Effector CD4-positive, alpha-beta T cell (primary cell): ENCODE measurements around the gene SLC39A11.
"Not testable (repeated sequence)": the region's sequence is repeated elsewhere in the genome, so short reads cannot be mapped to it uniquely, and the experiment has no call there.

Source experiments
- DNase-seq: peaks from one replicate; pipeline ENCODE4 v3.0.0-alpha.2; 2020

SLC39A11 gene

DNA sequence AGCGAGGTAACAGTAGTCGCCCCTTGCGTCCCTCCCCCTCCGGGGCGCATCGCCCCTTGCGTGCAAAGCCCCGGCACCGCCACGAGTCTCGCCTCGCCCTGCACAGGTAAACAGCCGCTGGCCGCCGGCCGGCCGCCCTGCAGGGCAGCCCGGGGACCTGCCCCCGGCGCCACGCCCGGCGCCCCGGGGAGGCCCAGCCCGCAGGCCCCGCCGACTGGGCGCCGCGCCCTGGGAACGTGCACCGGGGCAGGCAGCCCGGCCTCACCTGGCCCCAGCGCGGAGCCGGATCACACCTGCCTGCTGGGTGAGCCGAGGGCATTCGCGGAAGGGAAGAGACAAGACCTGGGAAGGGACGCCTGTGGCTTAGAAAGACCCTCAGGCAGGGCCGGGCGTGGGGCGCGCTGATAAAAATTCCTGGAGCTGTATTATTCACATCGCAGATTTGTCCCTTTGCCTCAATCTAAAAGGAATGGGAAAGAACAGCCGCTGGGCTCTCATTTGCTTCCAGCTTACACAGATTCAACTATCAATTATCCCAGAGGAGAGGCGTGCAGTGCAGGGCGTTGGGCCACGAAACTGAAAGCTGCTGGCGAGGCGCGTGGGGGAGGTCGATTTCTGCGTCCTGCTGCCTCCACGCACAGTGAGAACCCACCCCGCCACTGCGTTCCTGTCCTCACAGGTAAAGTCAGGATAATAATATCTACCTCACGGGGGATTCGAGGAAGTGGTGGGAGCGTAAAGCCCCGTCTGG is 451.9 kb downstream of the SLC39A11 start:
- DNase-seq: no peak

DNA sequence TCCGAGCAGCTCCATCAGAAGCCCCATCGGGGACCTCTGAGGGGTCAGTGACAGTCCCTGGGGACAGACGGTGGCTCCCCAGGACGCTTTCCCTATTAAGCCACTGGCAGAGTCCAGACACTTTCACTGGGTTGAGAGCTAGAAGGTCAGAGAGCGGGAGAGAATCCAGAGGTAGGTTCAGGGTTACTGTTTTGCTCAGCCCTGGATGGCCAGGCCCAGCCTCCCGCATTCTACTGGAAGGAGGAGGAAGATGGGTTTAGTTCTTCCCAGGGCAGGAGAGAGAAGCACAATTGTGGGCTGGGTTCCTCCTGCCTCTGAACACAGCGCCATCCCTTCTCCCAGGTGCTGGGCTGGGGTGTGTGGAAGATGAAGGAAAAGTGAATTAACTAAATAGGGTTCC is 452.8 kb downstream of the SLC39A11 start:
- DNase-seq: no peak

DNA sequence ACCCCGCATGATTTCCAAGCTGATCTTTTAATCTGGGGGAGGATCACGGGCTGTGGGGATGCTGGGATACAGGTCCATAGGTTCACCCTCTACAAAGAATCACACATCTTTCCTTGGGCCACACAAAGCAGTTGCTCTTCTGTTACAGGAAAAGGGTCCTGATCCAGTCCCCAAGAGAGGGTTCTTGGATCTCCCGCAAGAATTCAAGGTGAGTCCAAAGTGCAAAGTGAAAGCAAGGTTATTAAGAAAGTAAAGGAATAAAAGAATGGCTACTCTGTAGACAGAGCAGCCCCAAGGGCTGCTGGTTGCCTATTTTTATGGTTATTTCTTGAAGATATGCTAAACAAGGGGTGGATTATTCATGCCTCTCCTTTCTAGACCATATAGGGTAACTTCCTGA is 453.6 kb downstream of the SLC39A11 start:
- DNase-seq: not testable (repeated sequence)

DNA sequence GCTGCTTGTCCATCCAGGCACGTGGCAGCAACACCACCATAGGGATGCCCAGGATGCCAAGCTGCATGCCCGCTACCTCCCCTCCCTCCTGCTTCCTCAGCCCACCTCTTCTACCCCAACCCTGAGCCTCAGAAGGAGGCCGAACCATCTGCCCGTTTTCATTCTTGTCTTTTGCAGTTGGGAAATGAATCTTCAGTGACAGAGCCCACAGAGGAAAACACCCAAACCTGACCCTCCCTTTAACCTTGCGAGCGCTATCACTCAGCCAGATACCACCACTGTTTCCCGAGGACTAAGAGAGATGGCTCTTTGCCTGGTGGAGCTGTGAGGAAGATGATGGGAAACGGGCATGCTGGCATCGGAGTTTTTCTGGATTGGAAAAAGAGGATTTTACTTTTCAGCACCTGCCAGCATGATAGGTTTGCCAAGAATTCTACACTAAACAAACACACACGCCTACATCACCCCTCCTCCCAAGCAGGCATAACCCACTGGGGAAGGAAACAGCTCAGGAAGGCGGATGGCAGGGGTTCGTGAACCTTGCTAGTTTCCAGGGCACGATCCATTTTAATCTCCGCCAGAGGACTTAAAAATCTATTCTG is 457.4 kb downstream of the SLC39A11 start:
- DNase-seq: no peak

- DNase-seq: no peak
Observed at GRCh38 chr17:72634621-72635020, 457.9 kb downstream of the SLC39A11 start.

- DNase-seq: no peak
Observed at GRCh38 chr17:72631949-72632684, 460.4 kb downstream of the SLC39A11 start.

- DNase-seq: no peak
Observed at GRCh38 chr17:72631568-72631948, 460.9 kb downstream of the SLC39A11 start.

- no peak for DNase-seq
Observed at GRCh38 chr17:72624652-72625051, 467.8 kb downstream of the SLC39A11 start.

GRCh38 chr17:72624226-72624625 is 468.3 kb downstream of the SLC39A11 start:
- no peak for DNase-seq

DNA sequence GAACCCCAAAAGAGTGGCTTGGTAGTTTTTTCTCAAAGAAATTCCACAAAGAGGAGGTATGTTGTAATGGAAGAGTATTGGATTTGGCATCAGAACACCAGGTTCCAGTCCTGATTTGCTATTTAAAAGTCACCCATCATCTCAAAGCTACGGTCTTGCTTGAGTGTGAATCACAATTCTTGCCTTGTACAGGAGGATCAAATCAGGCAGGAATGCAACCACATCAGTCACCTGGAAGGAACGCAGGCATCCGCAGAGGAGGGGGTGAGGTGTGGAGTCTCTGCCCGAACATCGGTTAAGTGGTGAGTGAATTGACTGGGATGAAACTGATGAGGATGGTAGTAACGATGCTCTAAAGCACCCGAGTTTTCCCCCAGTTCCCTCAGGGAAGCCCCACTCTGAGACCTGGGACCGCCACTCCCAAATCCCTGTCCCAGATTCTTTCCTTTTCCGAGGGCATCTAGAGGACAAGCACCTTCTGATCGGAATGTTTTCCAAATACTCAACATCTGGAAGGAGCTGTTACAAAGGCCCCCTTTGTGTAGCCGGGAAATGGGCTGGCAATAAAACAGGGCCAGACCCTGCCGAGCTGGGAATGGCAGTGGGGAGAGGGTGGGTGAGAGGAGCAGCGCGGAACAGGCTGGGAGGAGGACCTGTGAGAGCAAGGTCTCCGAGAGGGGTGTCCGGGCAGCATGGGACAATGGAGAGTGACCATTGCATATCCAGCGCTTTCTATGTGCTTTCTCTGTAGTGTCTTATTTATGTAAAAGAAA is 469.6 kb downstream of the SLC39A11 start:
- no peak for DNase-seq

- no peak for DNase-seq
Observed at GRCh38 chr17:72619976-72620650, 472.4 kb downstream of the SLC39A11 start.

GRCh38 chr17:72618001-72618509 is 474.4 kb downstream of the SLC39A11 start:
- no peak for DNase-seq

- no peak for DNase-seq
Observed at GRCh38 chr17:72617557-72617956, 474.9 kb downstream of the SLC39A11 start.

GRCh38 chr17:72616447-72616846 is 476.0 kb downstream of the SLC39A11 start:
- DNase-seq: no peak

GRCh38 chr17:72615627-72615991 is 476.9 kb downstream of the SLC39A11 start:
- DNase-seq: no peak

DNA sequence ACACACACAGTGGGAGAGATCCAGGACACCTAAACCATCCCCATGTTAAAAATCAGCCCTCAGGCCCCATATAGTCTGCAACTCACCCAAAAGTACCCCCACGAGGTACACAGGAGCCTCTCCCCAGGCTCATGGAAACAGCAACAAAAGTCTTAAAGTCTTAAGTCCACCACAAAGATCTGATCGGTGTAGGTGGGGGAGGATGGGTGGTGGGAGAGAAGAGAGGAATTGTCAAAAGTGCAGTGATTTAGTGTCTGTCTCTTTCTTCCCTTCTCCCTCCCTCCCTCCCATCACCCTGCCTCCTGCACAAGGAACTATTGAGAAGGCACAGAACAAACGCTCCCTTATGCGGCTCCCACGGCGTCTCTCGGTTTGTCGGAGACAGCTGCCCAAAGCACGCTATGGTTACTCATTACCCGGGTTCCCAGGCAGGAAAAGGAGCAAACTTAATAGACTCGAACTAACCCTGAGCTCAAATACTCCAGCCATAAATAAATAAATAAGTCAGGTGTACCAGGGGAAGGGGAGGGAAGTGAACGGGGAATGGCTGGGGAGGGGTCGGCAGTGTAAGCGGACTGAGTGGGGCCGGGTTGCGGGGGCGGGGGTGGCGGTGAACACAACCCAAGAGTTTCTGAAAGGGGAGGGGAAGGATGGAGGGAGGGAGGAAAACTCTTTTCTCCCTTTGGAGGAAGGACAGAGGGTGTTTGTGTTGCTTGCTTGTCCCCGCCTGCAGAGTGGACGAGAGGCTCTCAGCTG is 477.4 kb downstream of the SLC39A11 start:
- DNase-seq: no peak

- no peak for DNase-seq
Observed at GRCh38 chr17:72614476-72614870, 478.0 kb downstream of the SLC39A11 start.

DNA sequence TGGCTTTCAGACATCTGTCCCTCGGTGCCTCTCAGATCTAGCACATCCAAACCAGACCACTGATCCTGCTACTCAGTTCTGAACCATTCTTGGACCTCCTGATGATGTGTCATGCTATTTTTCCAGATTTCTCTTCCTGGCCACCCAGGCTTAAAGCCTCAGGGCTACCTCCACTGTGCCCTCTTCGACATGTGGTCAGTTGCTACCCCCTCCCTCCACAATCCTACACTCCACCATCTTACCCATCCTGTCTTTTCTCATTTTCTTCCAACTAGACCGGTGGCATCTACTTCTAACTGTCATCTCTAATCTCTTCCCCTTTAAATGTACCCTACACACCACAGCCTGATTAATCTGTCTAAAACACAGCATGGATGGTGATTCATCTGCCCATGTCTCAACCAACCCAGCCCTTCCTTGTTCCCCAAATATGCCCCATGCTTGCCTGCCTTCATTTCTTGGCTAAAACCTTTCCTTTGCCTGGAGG is 478.6 kb downstream of the SLC39A11 start:
- no peak for DNase-seq

DNA sequence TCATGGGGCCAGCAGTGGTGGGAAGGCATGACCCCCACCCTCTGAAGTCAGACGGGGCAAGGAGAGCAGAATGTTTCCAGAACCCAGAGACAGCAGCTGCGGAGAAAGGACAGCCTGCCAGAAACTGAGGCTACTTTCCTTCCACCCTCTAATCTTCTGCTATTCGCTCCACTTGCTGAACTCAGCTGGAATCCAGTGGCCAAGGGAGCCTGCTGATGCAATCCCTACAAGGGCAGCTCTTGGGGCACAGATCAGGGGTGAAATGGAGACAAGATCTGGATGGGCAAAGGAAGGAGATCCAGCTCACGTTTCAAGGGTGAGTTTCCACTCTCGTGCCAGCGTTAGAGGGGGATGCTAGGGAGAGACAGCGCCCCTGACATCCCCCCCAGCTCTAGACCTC is 479.1 kb downstream of the SLC39A11 start:
- DNase-seq: no peak

DNA sequence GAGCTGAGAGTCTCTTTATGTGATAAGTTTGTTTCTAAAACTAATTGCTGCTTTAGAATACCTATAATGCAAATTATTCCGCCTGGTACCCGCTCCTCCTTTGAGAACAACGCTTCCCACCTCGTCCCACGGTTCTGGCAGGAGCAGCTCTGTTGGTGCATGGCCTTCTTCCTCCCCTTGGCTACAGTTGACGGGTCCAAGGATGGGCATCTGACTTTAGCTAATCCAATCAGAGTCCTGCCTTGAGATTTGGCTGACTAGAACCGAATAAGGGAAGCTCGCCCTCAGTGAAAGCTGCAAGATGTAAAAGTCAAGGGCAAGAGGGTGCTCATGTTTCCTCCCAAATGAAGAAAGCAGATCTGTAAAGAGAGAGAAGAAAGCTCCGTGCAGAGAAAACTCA is 481.3 kb downstream of the SLC39A11 start:
- DNase-seq: no peak

DNA sequence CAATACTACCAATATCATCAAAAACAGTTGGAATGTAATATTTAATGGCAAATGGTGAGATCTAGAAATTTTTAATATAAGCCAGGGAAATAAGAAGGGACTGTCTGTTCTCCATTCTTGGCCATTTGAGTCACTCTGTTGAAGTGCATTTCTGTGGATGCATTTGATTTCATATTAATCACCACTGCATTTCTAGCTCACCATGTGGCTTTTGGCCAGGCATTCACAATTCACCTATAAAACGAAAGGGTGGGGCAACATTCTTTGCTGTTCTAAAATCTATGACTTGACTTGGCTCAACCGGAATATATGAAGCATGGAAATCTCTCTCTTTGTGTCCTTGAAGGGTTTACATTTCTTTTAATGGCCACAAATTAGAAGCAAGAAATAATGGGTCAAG is 483.0 kb downstream of the SLC39A11 start:
- no peak for DNase-seq

GRCh38 chr17:72608436-72608835 is 484.1 kb downstream of the SLC39A11 start:
- DNase-seq: no peak
